Fibroblast of skin of left quadriceps (primary cell): Measurements from ENCODE around the gene ARL4A.

Experiments used
- DNase-seq, 2 experiments: peaks; one replicate each; pipeline ENCODE4 v3.0.0-alpha.2; 2013; ENCODE audit warnings: low read depth in 2 of 2

The ARL4A gene

DNA sequence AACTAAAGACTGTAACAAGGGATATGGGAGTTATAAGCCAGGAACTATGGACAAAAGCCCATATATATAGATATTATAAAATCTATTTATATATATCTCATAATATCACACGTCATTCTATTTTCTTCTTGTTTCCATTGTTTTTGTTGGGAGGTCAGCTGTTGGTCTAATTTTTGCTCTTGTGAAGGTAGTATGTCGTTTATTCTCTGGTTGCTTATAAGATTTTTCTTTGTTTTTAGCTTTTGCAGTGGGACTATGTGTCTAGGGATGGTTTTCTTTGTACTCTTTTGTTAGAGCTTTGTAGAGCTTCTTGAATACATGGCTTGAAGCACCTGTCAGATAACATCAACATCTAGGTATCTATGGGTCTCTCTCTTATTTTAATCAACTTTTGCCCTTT is 14.0 kb downstream of the ARL4A start:
- no peak for DNase-seq

DNA sequence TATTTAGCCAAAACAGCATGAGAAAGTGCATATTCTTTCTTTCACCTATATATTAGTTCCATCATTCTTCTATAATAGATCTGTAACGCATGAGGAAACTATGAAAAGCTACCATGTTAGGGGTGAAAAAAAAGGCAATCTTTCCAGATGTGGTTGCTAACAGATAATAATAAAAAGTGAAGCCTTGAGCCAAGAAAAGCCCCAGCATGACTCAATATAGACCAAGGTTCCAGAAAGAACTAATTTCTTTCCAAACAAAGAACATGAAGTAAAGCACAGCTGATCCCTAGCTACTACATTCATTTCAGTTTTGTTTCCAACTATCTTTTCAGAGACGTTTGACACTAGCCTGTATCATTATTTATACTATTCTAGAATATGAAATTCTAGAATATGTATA is 16.4 kb downstream of the ARL4A start:
- no peak for DNase-seq

DNA sequence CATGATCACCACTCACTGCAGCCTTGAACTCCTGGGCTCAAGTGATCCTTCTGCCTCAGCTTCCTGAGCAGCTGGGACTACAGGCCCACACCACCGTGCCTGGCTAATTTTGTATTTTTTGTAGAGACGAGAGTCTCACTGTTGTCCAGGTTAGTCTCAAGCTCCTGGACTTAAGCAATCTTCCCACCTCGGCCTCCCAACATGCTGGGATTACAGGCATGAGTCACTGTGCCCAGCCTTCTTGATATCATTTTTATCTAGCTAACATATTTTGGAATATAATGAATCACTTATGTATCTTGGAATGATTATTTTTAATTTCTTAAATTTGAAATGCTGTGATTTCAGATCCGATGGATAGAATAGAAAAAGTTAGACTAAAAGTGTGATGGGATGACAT is 18.4 kb downstream of the ARL4A start:
- DNase-seq: no peak

DNA sequence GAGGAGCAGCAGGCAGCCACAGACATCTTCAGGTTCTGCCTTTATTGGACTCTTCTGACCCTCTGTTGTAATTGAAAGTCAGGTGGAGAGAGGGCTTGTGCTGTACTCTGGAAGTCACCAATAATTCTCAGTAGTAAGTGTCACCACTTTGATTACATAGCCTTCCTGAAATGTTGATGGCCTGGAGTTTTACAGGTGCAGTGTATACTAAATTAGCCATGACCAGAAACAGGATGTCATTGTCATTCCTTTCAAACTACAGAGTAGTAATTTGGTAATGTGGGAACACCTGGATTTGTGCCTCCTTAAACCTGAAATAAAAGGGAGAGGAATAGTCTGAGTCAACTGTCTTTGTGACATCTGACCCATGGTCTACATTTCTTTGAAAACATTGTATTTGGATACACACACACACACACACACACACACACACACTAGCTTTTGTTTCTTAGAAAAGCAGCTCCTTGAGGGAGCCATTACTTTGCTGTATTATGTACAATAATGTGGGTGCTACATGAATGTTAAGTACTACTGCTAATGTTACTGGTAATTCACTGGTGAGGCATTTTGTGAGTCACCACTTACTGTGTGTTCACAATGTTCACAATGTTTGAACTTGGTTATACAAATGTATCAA is 19.6 kb downstream of the ARL4A start:
- no peak for DNase-seq

DNA sequence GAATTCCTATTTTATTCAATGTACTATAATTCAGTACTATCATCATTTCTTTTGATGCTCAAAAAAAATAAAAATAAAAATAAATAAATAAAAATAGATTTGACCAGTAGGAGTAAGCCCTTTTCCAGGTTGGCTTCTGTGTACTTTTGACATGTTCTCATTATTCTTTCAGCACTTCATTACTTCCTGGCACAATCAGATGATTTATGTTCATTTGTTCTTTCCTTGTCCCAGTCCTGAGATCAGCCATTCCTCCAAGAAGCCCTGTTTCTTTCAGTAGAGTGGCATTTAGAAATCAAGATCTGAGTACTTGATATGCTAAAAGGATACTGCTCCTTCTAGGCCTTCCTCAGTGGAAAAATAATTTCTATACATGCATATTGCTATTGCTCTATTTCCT is 20.9 kb downstream of the ARL4A start:
- DNase-seq: no peak

DNA sequence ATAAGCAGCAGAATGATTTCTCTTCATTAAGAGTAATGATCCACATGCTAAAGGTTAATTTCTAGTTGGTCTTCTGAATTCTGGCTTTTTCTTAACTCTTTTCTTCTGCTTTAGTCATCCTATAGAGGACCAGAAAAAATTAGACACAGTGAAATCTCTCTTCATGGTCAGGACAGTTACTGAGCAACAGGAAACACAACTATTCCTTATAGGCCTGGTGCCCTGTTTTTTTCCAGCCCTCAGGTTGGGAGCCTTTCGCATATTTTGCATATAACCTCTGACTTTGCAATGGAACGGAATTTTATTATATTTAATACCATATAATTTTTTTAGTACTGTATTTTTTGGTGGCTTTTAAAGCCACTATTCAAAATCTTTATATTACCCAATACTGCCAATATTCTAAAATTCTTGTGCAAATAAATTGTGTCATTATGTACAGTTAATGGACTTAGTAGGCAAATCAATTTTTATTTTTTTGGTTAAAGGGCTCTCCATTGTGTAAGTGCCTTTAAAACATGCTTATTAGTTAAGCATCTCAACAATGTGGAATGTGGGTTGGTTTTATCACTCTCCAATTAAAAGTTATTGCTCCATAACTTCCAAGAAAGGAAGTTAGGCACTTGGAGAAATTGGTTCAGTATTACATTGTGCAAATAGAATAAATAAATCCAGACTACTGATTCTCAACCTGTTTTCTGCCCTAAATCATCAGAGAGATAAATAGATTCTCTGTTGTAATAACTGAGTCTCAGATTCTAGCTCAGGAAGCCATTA is 22.5 kb downstream of the ARL4A start:
- DNase-seq: peak; percentile 82 to 83

DNA sequence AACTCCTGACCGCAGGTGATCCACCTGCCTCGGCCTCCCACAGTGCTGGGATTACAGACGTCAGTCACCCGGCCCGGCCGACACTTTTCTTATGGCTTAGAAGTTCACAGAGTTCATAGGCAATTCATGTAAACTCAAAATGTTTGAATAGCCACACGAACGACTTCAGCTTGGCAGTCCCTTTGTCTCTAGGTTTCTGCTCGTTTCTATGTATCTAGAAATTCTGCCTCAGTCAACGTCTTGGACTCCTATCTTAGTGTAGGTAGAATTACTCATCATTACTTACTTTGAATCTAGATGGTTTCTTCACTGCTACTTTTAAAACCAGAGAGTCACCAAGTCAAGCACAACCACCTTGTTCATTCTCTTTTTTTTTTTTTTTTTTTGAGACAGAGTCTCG is 23.7 kb downstream of the ARL4A start:
- no peak for DNase-seq

DNA sequence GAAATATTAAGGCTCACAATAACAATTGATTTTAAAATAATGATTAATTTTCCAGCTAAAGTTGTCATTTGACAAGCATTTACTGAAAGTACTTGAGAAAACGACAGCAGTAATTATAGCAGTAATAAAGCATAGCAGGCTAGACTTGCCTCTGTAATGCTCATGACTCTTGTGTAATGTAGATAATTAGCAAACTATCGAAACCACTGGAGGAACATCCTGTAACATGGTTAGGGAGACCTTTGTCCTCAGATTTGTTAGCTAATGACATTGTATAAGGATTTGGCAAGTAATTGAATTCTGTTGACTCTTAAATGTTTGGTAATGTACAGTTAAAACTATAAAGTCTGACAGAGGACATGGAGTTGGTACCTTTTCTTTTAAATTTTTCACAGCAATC is 24.8 kb downstream of the ARL4A start:
- DNase-seq: no peak

DNA sequence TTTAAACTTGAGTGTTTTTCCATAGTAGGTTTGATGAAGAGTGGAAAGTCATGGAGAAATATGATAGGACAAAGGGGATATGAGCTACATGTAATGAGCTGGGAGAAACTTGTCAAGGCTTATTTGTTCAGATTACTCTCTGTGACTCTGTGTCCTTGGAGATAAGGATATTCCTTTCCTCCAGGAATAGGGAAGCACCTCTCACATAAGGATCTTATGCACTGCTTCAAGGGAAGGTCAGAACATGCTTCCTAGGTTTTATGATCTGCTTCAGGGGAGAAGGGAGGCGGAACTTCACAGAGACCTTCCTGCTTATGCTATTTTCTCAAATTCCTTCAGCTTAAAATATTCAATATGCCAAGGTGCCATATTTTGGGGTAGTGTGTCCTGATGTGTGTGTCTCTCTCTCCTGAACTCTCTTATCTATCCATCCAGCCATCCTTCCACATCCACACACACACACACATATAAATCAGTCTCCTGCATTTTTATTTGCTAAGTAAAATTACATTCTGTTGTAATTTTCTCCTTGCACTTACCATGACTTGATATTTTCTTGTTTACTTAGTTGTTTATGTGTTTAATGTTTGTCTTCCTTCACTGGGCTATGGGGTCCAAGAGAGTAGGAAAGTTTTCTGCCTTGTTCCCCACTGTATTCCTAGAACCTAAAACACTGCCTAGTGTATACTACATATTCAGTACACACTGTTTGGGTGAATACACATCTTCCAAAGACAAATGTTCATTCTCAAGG is 26.4 kb downstream of the ARL4A start:
- DNase-seq: no peak

DNA sequence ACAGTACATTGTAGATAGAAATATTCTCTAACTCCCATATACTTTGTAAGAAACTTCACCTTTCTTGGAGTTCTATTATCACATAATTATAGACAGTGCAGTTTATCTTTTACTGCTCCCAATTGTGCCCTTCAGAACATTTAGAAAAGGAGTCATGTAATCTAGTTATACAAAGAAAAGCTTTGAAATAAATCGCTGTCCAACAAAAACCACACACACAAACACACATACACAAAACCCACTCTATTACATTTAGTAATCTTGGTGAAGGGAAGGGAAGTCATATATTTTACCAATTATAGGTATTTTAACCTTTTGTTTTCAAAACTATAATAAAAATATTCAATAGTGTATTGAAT is 26.9 kb downstream of the ARL4A start:
- no peak for DNase-seq

DNA sequence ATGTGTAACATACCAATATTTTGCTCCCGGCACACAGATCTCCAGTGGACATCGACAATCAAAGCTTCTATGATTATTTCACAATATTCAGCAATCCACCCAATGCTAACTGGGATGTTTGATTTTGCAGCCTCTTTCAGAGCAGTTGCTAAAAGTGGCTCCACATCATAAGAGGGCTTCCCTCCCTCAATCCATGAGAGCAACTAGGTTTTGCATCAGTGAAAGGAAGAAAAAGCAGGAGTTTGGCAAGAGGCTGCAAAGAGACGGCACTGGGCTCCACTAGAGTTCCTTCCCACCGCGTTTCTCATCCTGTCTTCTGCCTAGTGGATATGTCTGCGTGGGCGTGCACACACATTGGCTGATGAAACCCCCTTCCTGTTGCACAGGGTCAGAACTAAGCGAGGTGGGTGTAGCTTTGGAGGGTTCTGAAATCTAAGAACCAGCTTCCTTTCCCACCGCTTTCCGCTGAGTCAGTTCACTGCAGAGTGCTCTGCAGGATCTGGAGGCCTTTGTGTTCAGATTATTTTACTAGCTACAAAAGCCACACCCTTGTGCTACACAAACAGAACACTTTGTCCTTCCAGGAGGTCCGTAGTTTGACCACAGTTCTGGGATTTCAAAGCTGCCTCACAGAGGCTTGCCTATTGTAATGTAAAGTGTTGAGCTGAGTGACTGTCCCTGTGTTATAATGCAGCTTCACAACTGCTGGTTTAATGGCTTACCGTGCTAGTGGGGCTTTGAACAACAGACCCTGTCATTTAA is 28.1 kb downstream of the ARL4A start:
- peak; percentile 74 to 75 for DNase-seq

DNA sequence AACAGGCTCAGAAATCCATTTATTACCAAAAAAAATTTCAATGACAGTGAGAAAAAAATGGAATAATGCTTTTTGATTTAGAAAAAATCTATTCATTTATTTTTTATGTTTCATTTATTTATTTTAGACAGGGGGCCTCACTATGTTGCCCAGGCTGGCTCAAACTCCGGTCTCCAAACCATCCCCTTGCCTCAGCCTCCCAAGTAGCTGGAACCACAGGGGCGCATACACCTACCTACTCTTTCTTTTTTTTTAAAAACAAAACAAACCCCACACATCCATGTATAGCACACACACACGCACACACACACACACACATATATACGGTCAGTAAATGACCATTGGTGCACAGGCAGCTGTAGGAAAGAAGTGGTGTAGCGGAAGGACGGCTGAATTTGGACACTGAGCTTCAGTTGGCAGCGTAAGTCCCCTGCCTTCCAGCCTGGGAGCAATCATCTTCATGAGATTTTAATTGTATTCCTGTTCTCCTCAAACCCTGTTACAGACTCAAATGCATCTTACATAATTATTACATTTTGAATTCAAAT is 28.8 kb downstream of the ARL4A start:
- DNase-seq: no peak

DNA sequence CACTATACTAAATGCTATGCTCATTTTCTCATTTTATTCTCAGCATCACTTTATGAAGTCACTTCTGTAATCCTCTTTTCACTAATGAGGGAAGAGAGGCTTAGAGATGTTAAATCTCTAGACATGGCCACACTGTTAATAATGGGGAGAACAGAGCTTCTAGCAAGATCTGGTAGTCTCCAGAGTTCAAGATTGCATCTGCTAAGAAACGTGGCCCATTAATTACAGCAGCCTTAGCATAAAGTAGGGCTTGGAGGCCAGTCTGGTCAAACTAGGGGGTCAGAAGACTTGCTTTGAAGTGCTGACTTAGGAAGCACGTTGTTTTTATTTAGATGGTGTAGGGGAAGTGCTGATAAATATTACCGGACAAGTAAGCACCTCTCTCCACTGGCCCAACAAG is 29.3 kb downstream of the ARL4A start:
- no peak for DNase-seq

DNA sequence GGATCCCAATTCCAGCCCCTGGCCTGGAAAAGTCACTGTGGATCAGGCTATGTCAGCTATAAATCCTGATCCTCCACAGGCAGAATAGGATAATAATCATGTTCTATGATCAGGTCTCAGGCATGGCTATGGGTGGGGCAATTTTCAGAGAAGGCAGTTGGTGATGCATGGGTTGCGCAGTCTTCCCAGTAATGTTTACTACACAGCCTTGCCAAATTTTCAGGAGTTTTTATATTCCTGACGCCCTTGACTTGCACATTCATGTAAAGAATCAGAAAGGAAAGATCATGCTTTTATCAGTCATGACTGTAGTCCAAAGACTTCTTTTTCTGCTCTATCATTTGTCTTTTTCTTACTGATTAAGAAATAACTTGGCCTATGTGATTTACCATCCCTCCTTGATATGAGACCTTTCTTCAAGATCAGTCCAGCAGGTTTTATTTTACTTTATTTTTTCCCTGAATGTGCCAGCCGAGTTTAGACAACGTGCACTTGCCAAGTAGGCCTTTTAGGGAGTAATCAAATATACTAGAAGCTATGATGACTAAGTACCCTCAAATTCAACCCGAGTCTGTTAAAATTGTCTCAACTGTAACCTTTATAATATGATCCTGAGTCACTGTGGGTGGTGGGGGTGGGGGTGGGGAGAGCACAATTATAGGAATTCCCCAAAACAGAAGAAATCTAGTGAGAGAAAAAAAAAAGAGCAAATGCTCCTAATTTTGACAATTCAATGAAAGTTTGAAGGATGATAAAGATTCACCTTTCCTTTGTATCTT is 31.9 kb downstream of the ARL4A start:
- peak in 1 of 2 experiments; percentile 29 for DNase-seq

DNA sequence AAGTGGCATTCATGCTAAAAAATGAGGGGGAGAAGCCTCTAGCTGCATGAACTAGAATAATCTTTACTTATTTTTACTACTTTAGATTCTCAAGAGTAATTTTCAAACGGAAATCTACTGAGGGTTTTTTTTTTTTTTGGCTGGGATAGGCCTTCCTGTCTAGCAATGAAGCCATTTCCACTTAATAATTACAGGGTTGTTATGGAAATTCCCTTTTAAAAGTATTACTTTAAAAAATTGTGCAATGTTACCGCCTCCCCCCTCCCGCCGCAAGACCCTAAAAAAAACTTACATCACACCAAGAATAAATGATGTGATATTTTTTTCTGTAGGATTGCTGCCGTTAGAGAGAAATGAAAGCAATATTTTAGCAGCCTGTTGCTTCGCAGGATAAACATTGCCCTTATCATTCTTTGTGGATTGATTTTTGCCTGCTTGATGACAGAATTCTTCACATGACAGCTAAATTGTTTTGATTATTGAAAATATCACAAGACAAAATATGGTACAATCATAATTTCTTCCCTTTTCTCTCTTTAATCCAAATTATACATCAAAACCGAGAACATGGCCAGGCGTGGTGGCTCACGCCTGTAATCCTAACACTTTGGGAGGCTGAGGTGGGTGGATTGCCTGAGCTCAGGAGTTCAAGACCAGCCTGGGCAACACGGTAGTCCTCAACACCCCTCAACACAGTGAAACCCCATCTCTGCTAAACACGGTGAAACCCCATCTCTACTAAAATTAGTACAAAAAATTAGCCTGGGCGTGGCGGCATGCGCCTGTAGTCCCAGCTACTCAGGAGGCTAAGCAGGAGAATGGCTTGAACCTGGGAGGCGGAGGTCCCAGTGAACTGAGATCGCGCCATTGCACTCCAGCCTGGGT is 32.8 kb downstream of the ARL4A start:
- DNase-seq: no peak

DNA sequence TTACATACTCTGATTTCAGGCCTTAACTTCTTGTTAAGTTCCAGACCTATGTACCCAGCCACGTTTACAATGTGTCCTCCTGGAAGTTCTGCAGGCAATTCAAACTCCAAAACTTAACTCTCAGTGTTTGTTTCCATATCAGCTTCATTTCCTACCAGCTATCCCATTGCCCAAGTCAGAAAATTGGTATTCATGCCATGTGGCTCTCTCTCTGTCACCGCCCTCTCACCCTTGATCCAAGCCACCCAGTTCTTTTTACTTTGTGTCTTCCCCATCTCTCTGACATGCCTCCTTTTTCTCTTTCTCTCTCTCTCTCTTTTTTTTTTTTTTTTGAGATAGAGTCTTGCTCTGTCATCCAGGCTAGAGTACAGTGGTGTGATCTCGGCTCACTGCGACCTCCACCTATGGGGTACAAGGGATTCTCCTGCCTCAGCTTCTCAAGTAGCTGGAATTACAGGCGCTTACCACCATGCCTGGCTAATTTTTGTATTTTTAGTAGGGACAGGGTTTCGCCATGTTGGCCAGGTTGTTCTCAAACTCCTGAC is 33.9 kb downstream of the ARL4A start:
- no peak for DNase-seq

DNA sequence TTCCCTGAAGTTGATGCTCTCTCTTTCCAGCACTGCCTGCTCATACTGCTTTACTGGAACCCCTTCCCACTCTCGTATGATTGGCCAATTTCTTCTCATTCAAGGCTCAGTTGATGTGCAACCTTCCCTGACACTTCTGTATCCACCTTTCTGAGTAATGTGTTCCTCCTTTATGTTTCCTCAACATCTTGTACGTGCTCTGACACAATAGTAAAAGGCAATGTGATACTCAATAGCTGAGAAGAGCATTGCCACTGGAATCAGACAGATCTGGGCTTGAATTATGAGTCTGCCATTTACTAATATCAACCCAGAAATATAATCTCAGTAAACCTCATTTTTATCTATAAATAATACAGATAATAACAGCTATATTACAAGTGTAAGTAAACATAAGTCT is 34.7 kb downstream of the ARL4A start:
- no peak for DNase-seq

DNA sequence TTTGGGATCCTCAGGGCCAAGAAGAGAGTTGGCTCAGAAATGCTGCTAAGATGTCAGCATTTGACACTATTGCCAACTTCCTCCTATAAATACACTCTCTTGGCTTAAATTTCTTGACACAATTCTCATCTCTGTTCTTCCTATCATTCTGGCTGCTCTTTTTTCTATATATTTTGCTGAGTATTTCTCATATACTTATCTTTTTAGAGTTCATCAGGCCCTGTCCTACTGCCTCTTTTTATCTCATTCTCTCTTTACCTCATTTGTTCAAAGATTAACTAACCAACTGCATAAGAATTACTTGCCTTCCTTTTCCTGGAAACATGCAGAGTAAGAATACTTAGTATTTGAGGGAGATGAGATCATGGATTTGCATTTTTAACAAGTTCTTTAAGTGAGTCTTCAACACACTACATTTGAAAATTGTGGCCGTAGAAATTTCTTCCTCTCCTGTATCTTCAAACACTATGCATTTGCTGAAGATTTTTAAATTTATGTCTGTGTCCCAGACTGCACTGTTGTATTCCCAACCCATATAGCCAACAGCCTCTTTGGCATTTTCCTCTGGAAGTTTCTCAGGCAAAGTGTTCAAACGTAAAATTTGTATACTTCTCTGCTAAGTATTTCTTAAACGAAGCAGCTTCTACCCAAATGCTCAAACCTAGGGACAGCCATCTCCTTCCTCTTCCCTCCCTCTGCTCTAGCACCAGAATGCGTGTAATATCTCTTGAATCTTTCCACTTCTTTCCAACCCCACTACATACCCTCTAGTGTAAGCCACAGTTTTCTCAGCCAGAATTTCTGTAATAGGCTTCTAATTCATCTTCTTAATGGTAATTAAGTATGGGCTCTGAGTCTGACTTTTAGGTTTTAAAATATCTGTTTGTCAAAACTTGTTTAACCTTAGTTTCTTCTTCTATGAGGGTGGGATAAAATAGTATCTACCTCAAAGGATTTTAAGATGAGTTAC is 35.5 kb downstream of the ARL4A start:
- DNase-seq: no peak
